ENCODE data around the gene PTCD2.
"Not testable (repeated sequence)": the region's sequence is repeated elsewhere in the genome, so short reads cannot be mapped to it uniquely, and the experiment has no call there.

PTCD2 gene

GRCh38 chr5:72404771-72405170 is 84.6 kb downstream of the PTCD2 start:
- not testable (repeated sequence) for DNase-seq (ENCODE audit: low read depth, low spot score); H3K27ac ChIP-seq

GRCh38 chr5:72407078-72407477 is 86.9 kb downstream of the PTCD2 start:
- no peak for DNase-seq (ENCODE audit: low read depth, low spot score)
- H3K27ac ChIP-seq: no peak overlapping the region

- no peak for DNase-seq (ENCODE audit: low read depth, low spot score)
- no peak overlapping the region for H3K27ac ChIP-seq
Observed at GRCh38 chr5:72407541-72407940, 87.4 kb downstream of the PTCD2 start.

- no peak for DNase-seq (ENCODE audit: low read depth, low spot score)
- H3K27ac ChIP-seq: no peak overlapping the region
Observed at GRCh38 chr5:72408127-72408526, 88.0 kb downstream of the PTCD2 start.

- no peak overlapping the region for H3K27ac ChIP-seq
- DNase-seq (ENCODE audit: low read depth, low spot score): no peak
Observed at GRCh38 chr5:72408603-72409002, 88.4 kb downstream of the PTCD2 start.

- no peak for DNase-seq (ENCODE audit: low read depth, low spot score)
- no peak overlapping the region for H3K27ac ChIP-seq
Observed at GRCh38 chr5:72410688-72411295, 90.6 kb downstream of the PTCD2 start.

GRCh38 chr5:72412283-72413055 is 92.3 kb downstream of the PTCD2 start:
- H3K27ac ChIP-seq: no peak overlapping the region
- no peak for DNase-seq (ENCODE audit: low read depth, low spot score)

GRCh38 chr5:72415616-72416325 is 95.6 kb downstream of the PTCD2 start:
- H3K27ac ChIP-seq: no peak overlapping the region
- DNase-seq (ENCODE audit: low read depth, low spot score): no peak

- H3K27ac ChIP-seq: no peak overlapping the region
- DNase-seq (ENCODE audit: low read depth, low spot score): no peak
Observed at GRCh38 chr5:72417333-72418062, 97.3 kb downstream of the PTCD2 start.
